ENCODE measurements around the gene KLF15. TPM values are rescaled to one million over a fixed set of nuclear protein-coding genes. Genes with fewer than 3 reads are reported as not detected.

Gene KLF15
- total RNA-seq, 1 experiment from 2014 or later: 3.3 TPM

- POLR2A ChIA-PET: no interaction called here
- Histone ChIP-seq H3K36me3 (ENCODE audit: control insufficient read depth in 1 of 2, insufficient read depth in 2 of 2, low read length in 2 of 2) (no peaks in the 10 kb centered on the region), H2AFZ (ENCODE audit: low read depth, low read length, poor library complexity, severe bottlenecking) (no peak overlapping the region), H3K27ac (ENCODE audit: low read depth, low read length) (no peak overlapping the region), H3K9ac (ENCODE audit: low read length) (no peak overlapping the region), H3K79me2 (ENCODE audit: insufficient read depth, low read length) (no peaks in the 10 kb centered on the region), H3K4me1 (ENCODE audit: control insufficient read depth in 1 of 2, insufficient read depth in 2 of 2, low read length in 2 of 2) (no peaks in the 10 kb centered on the region), H3K27me3 (ENCODE audit: insufficient read depth, low read length) (no peaks in the 10 kb centered on the region), H3K4me3 (replicated peaks in 1 of 2; ENCODE audit: low read depth in 1 of 2, low read length in 2 of 2) (no peak overlapping the region), H3K9me2 (ENCODE audit: insufficient read depth) (no peaks in the 10 kb centered on the region), H3K9me3 (ENCODE audit: control insufficient read depth in 1 of 2, insufficient read depth in 1 of 2, low read depth in 1 of 2, low read length in 2 of 2) (peaks cover 0 to 4% of the 10 kb centered on the region in 2 experiments; a peak in 2 of 4 replicates), H4K20me1 (ENCODE audit: insufficient read depth) (no peaks in the 10 kb centered on the region), H3K4me2 (ENCODE audit: low read length) (no peak overlapping the region)
- CTCF ChIA-PET: no interaction called here
- DNase-seq (ENCODE audit: low read depth, low spot score): no peak
- TF ChIP-seq MAX (IDR thresholded peaks at IDR 0.05) (no peak), JUND (IDR thresholded peaks at IDR 0.05) (no peak)
- intact Hi-C loops (cut with micrococcal nuclease): no loop called here
- no TSS peak for BruUV-seq (replicated peaks)
- RAD21 ChIA-PET (ENCODE audit: low non-redundant PET in 1 of 2, low total read pairs in 2 of 2, uncharacterized antibody in 2 of 2, unreplicated experiment in 2 of 2): no interaction called here
- no peak for ATAC-seq
Measured at GRCh38 chr3:126307591-126308393, 49.4 kb downstream of the KLF15 start.

- H3K27me3 ChIP-seq (ENCODE audit: insufficient read depth, low read length): no peaks in the 10 kb centered on the region
- H4K20me1 ChIP-seq (ENCODE audit: insufficient read depth): no peaks in the 10 kb centered on the region
- RAD21 ChIA-PET (ENCODE audit: low non-redundant PET in 1 of 2, low total read pairs in 2 of 2, uncharacterized antibody in 2 of 2, unreplicated experiment in 2 of 2): no interaction called here
- no peak overlapping the region for H2AFZ ChIP-seq (ENCODE audit: low read depth, low read length, poor library complexity, severe bottlenecking)
- H3K9ac ChIP-seq (ENCODE audit: low read length): no peak overlapping the region
- no TSS peak for BruUV-seq (replicated peaks)
- no peak overlapping the region for H3K27ac ChIP-seq (ENCODE audit: low read depth, low read length)
- no peaks in the 10 kb centered on the region for H3K36me3 ChIP-seq (ENCODE audit: control insufficient read depth in 1 of 2, insufficient read depth in 2 of 2, low read length in 2 of 2)
- ATAC-seq: no peak
- POLR2A ChIA-PET: no interaction called here
- H3K4me1 ChIP-seq (ENCODE audit: control insufficient read depth in 1 of 2, insufficient read depth in 2 of 2, low read length in 2 of 2): no peaks in the 10 kb centered on the region
- intact Hi-C loops (cut with micrococcal nuclease): no loop called here
- H3K79me2 ChIP-seq (ENCODE audit: insufficient read depth, low read length): no peaks in the 10 kb centered on the region
- CTCF ChIA-PET: no interaction called here
- no peak for DNase-seq (ENCODE audit: low read depth, low spot score)
- TF ChIP-seq POLR2AphosphoS5 (IDR thresholded peaks at IDR 0.05; ENCODE audit: low read depth, low read length): no peak
- no peak for TF ChIP-seq ZNF274 (IDR thresholded peaks at IDR 0.05; ENCODE audit: low read depth, low read length)
- TF ChIP-seq EZH2 (IDR thresholded peaks at IDR 0.05): no peak
- TF ChIP-seq ATF3 (IDR thresholded peaks at IDR 0.05): no peak
- TF ChIP-seq MAX (IDR thresholded peaks at IDR 0.05): no peak
- TF ChIP-seq YY1 (IDR thresholded peaks at IDR 0.05; ENCODE audit: extremely low read depth, insufficient replicate concordance, low read depth, low read length): no peak
- TF ChIP-seq ZFX (IDR thresholded peaks at IDR 0.05): no peak
- no peak for TF ChIP-seq JUND (IDR thresholded peaks at IDR 0.05)
- no peak for TF ChIP-seq TCF7L2 (IDR thresholded peaks at IDR 0.05; ENCODE audit: borderline replicate concordance, extremely low read depth, insufficient read depth, insufficient read length)
- no peak for TF ChIP-seq SP1 (IDR thresholded peaks at IDR 0.05; ENCODE audit: low read depth)
- no peak for TF ChIP-seq FOSL1 (IDR thresholded peaks at IDR 0.05; ENCODE audit: low read depth)
- TF ChIP-seq CTCF (IDR thresholded peaks at IDR 0.05 in 2 of 3, conservative IDR thresholded peaks at IDR 0.05 in 1 of 3; ENCODE audit: borderline replicate concordance in 1 of 3, insufficient read depth in 1 of 3, low read depth in 2 of 3, low read length in 2 of 3): no peak
- TF ChIP-seq SIN3A (IDR thresholded peaks at IDR 0.05; ENCODE audit: low read depth): no peak
- TF ChIP-seq RAD21 (IDR thresholded peaks at IDR 0.05; ENCODE audit: low read depth): no peak
- no peak for TF ChIP-seq CBX3 (IDR thresholded peaks at IDR 0.05; ENCODE audit: low read depth)
- no peak for TF ChIP-seq CEBPB (IDR thresholded peaks at IDR 0.05; ENCODE audit: low read depth)
- TF ChIP-seq ELF1 (IDR thresholded peaks at IDR 0.05; ENCODE audit: borderline replicate concordance, low read depth): no peak
- no peak for TF ChIP-seq POLR2A (IDR thresholded peaks at IDR 0.05; ENCODE audit: borderline replicate concordance, extremely low read depth, insufficient read depth, insufficient read length)
- no peak overlapping the region for H3K4me2 ChIP-seq (ENCODE audit: low read length)
- H3K9me2 ChIP-seq (ENCODE audit: insufficient read depth): no peaks in the 10 kb centered on the region
- peaks cover 0 to 4% of the 10 kb centered on the region in 2 experiments; a peak in 2 of 4 replicates for H3K9me3 ChIP-seq (ENCODE audit: control insufficient read depth in 1 of 2, insufficient read depth in 1 of 2, low read depth in 1 of 2, low read length in 2 of 2)
- H3K4me3 ChIP-seq (replicated peaks in 1 of 2; ENCODE audit: low read depth in 1 of 2, low read length in 2 of 2): no peak overlapping the region
Measured at GRCh38 chr3:126306888-126307482, 50.2 kb downstream of the KLF15 start.

All from HCT116 (cell line).